ENCODE results near the gene RIN3. TPM values are rescaled to one million over a fixed set of nuclear protein-coding genes. Genes with fewer than 3 reads are reported as not detected.

The RIN3 gene
- total RNA-seq, 1 experiment from 2014 or later: 0.55 TPM

Other genes starting within 250 kb of the RIN3 start
- gene SLC24A4, start 190.6 kb upstream of the RIN3 start, total RNA-seq (2014; rRNA removed; shearing (Covaris generic)): 0.03 TPM in 1 of 2 replicates, not detected in the other
- gene LGMN, start 234.8 kb downstream of the RIN3 start, total RNA-seq (2014; rRNA removed; shearing (Covaris generic)): 136 and 156 TPM in 2 replicates